Skeletal muscle tissue (tissue), 4 donors: ENCODE measurements around the gene CDK10. TPM values are rescaled to one million over a fixed set of nuclear protein-coding genes. Genes with fewer than 3 reads are reported as not detected.
A peak's percentile ranks its signal among the peaks of the same experiment; 100 is the strongest.

Experiments used
- H3K27ac ChIP-seq: one replicate; pipeline ENCODE4 v1.7.0; 2013; ENCODE audit warnings: mild to moderate bottlenecking, low read depth, low read length, inconsistent platforms
- H3K27me3 ChIP-seq, 3 donors: one replicate each; pipeline ENCODE4 v1.7.0; 2013; ENCODE audit warnings: low read length in 3 of 3; ENCODE audit not compliant: control insufficient read depth in 3 of 3, insufficient read depth in 3 of 3
- H3K36me3 ChIP-seq, 3 donors: one replicate each; pipeline ENCODE4 v1.7.0; 2013; ENCODE audit warnings: low read length in 3 of 3; ENCODE audit not compliant: control insufficient read depth in 3 of 3, insufficient read depth in 3 of 3
- H3K4me1 ChIP-seq, 3 donors: one replicate each; pipeline ENCODE4 v1.7.0; 2013; ENCODE audit warnings: low read length in 3 of 3, mild to moderate bottlenecking in 3 of 3; ENCODE audit not compliant: control insufficient read depth in 3 of 3, insufficient read depth in 3 of 3
- H3K4me3 ChIP-seq, 3 donors: one replicate each; pipeline ENCODE4 v1.7.0; 2013; ENCODE audit warnings: low read length in 3 of 3
- H3K9ac ChIP-seq, 3 donors: one replicate each; pipeline ENCODE4 v1.7.0; 2013; ENCODE audit warnings: low read length in 3 of 3, mild to moderate bottlenecking in 3 of 3, moderate library complexity in 2 of 3, low read depth in 1 of 3
- H3K9me3 ChIP-seq, 3 donors: one replicate each; pipeline ENCODE4 v1.7.0; 2013; ENCODE audit warnings: low read length in 3 of 3; ENCODE audit not compliant: control insufficient read depth in 3 of 3
- total RNA-seq: library from RNA; depleted of rRNA; stranded (reverse); fragments of >200 nt; gene quantifications from one replicate; pipeline ENCODE4 v1.2.3, GENCODE V29; 2014
- donor health status: Osteomylitis.

The CDK10 gene
- total RNA-seq, 1 donor from 2014 or later: 17.7 TPM

- peaks cover 0 to 7% (median 0%) of the 10 kb centered on the region in 3 donors for H3K4me1 ChIP-seq
- H3K9me3 ChIP-seq: no peaks in the 10 kb centered on the region
- no peak overlapping the region for H3K27ac ChIP-seq
- no peak overlapping the region for H3K4me3 ChIP-seq
- H3K9ac ChIP-seq: no peak overlapping the region
- H3K27me3 ChIP-seq: peaks cover 3 to 6% (median 4%) of the 10 kb centered on the region in 3 donors
- peaks cover 0 to 4% (median 0%) of the 10 kb centered on the region in 3 donors for H3K36me3 ChIP-seq
Observed at GRCh38 chr16:89709716-89710432, 23.4 kb downstream of the CDK10 start.

- Histone ChIP-seq H3K4me3 (no peak overlapping the region), H3K27me3 (peaks cover 0 to 2% (median 0%) of the 10 kb centered on the region in 3 donors), H3K9ac (no peak overlapping the region), H3K27ac (no peak overlapping the region), H3K4me1 (peaks cover 0 to 7% (median 0%) of the 10 kb centered on the region in 3 donors), H3K9me3 (no peaks in the 10 kb centered on the region), H3K36me3 (peaks cover 0 to 4% (median 0%) of the 10 kb centered on the region in 3 donors)
Observed at GRCh38 chr16:89710709-89711564, 24.4 kb downstream of the CDK10 start.

- H3K36me3 ChIP-seq: peaks cover 0 to 4% (median 0%) of the 10 kb centered on the region in 3 donors
- no peak overlapping the region for H3K4me3 ChIP-seq
- H3K9ac ChIP-seq: peak overlapping the region in 1 of 3 donors; percentile 40
- H3K4me1 ChIP-seq: peaks cover 0 to 5% (median 0%) of the 10 kb centered on the region in 3 donors
- H3K9me3 ChIP-seq: no peaks in the 10 kb centered on the region
- H3K27ac ChIP-seq: no peak overlapping the region
- H3K27me3 ChIP-seq: peaks cover 0 to 2% (median 0%) of the 10 kb centered on the region in 3 donors
Observed at GRCh38 chr16:89711601-89712273, 25.2 kb downstream of the CDK10 start.

GRCh38 chr16:89712274-89712781 is 25.8 kb downstream of the CDK10 start:
- no peaks in the 10 kb centered on the region for H3K9me3 ChIP-seq
- H3K36me3 ChIP-seq: peaks cover 0 to 4% (median 0%) of the 10 kb centered on the region in 3 donors
- no peak overlapping the region for H3K27ac ChIP-seq
- H3K27me3 ChIP-seq: peaks cover 0 to 2% (median 0%) of the 10 kb centered on the region in 3 donors
- no peak overlapping the region for H3K4me3 ChIP-seq
- peaks cover 0 to 5% (median 0%) of the 10 kb centered on the region in 3 donors for H3K4me1 ChIP-seq
- H3K9ac ChIP-seq: peak overlapping the region in 1 of 3 donors; percentile 40

DNA sequence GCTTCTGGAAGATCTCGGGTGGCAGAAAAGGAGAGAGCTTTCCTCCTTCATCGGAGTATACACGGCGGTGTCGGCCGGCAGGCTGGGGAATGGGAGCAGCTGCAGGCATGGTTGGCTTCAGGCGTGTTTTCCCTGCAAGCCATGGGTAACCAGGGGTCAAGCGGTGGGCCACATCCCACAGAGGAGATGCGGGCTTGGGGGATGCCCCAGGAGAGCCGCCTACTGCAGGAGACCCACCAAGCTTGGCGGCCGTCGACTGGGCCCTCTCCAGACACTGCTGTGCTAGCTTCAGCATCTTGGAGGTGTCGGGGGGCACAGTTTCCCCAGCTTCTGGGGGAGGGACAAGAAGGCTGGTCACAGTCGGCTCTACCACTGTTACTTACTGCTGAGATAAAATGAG is 30.0 kb downstream of the CDK10 start:
- Histone ChIP-seq H3K4me1 (peaks cover 7 to 14% (median 10%) of the 10 kb centered on the region in 3 donors), H3K4me3 (no peak overlapping the region), H3K27ac (no peak overlapping the region), H3K36me3 (peaks cover 0 to 4% (median 0%) of the 10 kb centered on the region in 3 donors), H3K9ac (no peak overlapping the region), H3K27me3 (peaks cover 0 to 2% (median 0%) of the 10 kb centered on the region in 3 donors), H3K9me3 (no peaks in the 10 kb centered on the region)

DNA sequence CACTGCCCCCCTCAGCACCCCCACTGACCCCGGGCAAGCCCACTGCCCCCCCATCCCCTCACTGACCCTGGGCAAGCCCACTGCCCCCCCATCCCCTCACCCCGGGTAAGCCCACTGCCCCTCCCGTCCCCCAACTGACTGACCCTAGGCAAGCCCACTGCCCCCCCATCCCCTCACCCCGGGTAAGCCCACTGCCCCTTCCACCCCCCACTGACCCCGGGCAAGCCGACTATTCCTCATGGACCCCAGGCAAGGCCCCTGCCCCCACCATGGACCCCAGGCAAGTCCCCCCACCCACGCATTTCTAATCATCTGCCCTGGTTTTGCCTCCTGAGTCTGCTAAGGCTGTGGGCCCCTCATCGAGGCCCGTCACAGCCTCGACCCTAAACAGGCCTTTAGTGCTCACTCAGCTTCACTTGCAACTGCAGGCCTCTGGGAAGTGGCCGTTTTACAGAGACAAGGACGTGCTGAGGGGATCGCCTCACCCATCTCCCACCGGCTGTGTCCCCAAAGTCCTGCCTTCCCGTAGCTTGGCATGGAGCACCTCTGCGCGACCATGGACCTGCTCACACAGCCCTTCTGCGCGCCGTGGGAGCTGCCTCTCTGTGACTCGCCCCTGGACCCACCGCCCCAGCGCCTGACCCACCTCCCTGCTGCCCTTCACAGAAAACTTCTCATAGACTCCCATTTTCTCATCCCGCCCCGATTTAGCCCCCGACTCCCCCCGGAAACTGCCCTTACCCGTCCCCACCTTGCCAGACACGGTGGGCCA is 30.6 kb downstream of the CDK10 start:
- Histone ChIP-seq H3K4me3 (no peak overlapping the region), H3K9ac (no peak overlapping the region), H3K27ac (no peak overlapping the region), H3K4me1 (peaks cover 8 to 13% (median 10%) of the 10 kb centered on the region in 3 donors), H3K9me3 (no peaks in the 10 kb centered on the region), H3K36me3 (peaks cover 0 to 4% (median 0%) of the 10 kb centered on the region in 3 donors), H3K27me3 (peaks cover 0 to 2% (median 0%) of the 10 kb centered on the region in 3 donors)

DNA sequence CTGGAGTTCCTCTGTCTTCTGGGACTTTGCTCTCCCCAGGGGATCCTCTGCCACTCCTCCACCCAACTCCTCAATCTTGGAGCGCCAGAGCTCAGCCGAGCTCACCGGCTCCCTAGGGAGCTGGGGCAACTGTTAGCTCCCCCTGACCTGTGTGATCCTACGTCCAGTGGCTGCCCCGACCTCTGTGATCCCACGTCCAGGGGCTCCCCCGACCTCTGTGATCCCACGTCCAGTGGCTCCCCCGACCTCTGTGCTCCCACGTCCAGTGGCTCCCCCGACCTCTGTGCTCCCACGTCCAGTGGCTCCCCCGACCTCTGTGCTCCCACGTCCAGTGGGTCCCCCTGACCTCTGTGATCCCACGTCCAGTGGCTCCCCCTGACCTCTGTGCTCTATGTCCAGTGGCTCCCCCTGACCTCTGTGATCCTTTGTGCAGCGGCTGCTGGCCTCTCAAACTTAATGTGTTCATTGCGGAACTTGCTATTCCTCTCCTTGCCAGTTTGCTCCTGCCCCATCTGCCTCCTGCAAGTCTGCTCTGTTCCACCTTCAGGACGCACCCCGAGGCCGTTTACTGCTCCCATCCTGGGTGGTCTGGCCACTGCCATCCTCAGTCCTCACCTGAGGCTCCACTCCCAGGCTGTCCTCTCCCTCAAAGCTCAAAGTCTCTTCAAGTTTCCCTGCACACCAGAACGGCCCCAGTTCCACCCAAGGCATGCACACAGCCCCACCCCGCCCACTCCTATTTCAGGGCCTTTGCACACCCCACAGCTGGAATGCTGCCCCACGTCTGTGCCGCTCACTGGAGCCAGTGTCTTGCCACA is 31.4 kb downstream of the CDK10 start:
- Histone ChIP-seq H3K27ac (no peak overlapping the region), H3K9ac (no peak overlapping the region), H3K27me3 (no peaks in the 10 kb centered on the region), H3K36me3 (peaks cover 3 to 9% (median 5%) of the 10 kb centered on the region in 3 donors), H3K4me3 (no peak overlapping the region), H3K4me1 (peaks cover 16 to 20% (median 17%) of the 10 kb centered on the region in 3 donors), H3K9me3 (no peaks in the 10 kb centered on the region)

DNA sequence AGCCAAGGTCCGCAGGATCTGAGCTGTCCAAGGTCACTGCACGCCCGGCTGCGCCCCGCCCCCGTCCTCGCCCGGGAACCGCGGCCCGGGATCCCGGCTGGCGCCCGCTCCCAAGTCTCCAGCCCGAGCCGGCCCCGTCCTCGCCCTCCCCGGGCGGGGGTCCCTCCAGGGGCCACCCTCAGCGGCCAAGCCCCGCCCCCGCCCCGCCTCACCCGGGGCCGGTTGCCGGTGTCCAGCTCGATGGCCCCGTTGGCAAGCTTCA is 34.0 kb downstream of the CDK10 start:
- peak overlapping the region; percentile 74 to 91 (median 85) for H3K9ac ChIP-seq
- H3K4me3 ChIP-seq: peak overlapping the region; percentile 83 to 88 (median 86)
- H3K27me3 ChIP-seq: no peaks in the 10 kb centered on the region
- peak overlapping the region; percentile 88 for H3K27ac ChIP-seq
- H3K36me3 ChIP-seq: peaks cover 18 to 27% (median 21%) of the 10 kb centered on the region in 3 donors
- H3K9me3 ChIP-seq: no peaks in the 10 kb centered on the region
- peaks cover 30 to 38% (median 30%) of the 10 kb centered on the region in 3 donors for H3K4me1 ChIP-seq
